ENCODE results near the gene NCOA4.

DNA sequence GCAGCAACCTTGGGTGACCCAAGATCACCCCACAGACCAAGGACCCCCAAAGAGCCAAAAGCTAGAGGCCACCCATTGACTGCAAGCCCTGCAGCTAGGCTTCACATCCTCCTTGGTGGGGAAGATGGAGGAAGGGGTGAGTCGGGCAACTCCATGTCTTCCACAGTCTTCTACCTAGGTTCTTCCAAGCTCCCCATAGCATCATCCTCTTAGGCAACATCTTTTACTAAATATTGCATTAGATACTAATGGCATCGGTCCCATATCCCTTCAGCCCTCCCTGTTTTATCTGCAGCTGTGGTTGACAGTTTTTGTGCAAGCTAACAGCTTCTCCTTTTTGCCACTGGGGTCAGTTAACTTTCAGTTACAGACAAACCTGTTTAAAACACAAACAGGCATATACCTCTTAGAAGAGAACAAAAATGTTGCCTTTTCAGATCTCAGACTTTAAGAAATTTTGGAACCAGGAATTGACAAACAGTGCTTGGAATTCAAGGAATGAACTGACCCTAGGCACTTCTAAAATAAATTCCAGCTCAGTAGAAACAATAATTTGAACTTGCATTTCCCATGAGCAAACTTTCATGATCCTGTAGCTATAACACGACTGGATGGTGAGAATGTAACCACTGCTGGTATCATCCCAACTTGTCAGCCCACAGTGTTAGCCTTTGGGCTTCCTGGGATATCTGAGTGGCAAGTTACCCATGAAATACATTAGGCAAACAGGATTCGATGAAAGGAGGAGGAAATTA, 49.6 kb upstream of the NCOA4 start:
- TF ChIP-seq POLR2A (IDR thresholded peaks at IDR 0.05; ENCODE audit: low read depth, low read length) (no peak), POLR2AphosphoS5 (IDR thresholded peaks at IDR 0.05; ENCODE audit: insufficient read depth, low read depth, low read length) (no peak), EZH2 (IDR thresholded peaks at IDR 0.05; ENCODE audit: borderline replicate concordance, low read depth, low read length, severe bottlenecking) (no peak)
- TF ChIP-seq, protein P1, sequence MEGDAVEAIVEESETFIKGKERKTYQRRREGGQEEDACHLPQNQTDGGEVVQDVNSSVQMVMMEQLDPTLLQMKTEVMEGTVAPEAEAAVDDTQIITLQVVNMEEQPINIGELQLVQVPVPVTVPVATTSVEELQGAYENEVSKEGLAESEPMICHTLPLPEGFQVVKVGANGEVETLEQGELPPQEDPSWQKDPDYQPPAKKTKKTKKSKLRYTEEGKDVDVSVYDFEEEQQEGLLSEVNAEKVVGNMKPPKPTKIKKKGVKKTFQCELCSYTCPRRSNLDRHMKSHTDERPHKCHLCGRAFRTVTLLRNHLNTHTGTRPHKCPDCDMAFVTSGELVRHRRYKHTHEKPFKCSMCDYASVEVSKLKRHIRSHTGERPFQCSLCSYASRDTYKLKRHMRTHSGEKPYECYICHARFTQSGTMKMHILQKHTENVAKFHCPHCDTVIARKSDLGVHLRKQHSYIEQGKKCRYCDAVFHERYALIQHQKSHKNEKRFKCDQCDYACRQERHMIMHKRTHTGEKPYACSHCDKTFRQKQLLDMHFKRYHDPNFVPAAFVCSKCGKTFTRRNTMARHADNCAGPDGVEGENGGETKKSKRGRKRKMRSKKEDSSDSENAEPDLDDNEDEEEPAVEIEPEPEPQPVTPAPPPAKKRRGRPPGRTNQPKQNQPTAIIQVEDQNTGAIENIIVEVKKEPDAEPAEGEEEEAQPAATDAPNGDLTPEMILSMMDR (IDR thresholded peaks at IDR 0.05; ENCODE audit: extremely low read depth in 1 of 2, insufficient read depth in 1 of 2, low read depth in 1 of 2, low read length in 2 of 2), result no peak

Measured in endothelial cell of umbilical vein (primary cell).